Measurements from ENCODE around the gene SH3GL1.

Gene SH3GL1

GRCh38 chr19:4342615-4343369, 57.6 kb downstream of the SH3GL1 start:
- DNase-seq (ENCODE audit: low read depth in 2 of 2) = peak; percentile 85 to 90

- DNase-seq (ENCODE audit: low read depth in 2 of 2) = no peak
Observed at GRCh38 chr19:4342314-4342614, 58.1 kb downstream of the SH3GL1 start.

- no peak for DNase-seq (ENCODE audit: low read depth in 2 of 2)
Observed at GRCh38 chr19:4338441-4339355, 61.6 kb downstream of the SH3GL1 start, which contains the start of gene STAP2. TSS of gene STAP2 (minus strand) at chr19:4338827. CDS start at chr19:4338753, 74 bp downstream.

GRCh38 chr19:4337906-4338440, 62.4 kb downstream of the SH3GL1 start:
- no peak for DNase-seq (ENCODE audit: low read depth in 2 of 2)

- no peak for DNase-seq (ENCODE audit: low read depth in 2 of 2)
Observed at GRCh38 chr19:4334929-4335570, 65.3 kb downstream of the SH3GL1 start.

- DNase-seq (ENCODE audit: low read depth in 2 of 2) = no peak
Observed at GRCh38 chr19:4329858-4330257, 70.5 kb downstream of the SH3GL1 start.

GRCh38 chr19:4328991-4329681, 71.2 kb downstream of the SH3GL1 start:
- peak in 1 of 2 donors; percentile 65 for DNase-seq (ENCODE audit: low read depth in 2 of 2)

GRCh38 chr19:4328243-4328990, 71.9 kb downstream of the SH3GL1 start:
- DNase-seq (ENCODE audit: low read depth in 2 of 2) = peak; percentile 89 to 99

- no peak for DNase-seq (ENCODE audit: low read depth in 2 of 2)
Observed at GRCh38 chr19:4327877-4328242, 72.5 kb downstream of the SH3GL1 start.

GRCh38 chr19:4327252-4327876, 73.0 kb downstream of the SH3GL1 start:
- peak; percentile 64 to 91 for DNase-seq (ENCODE audit: low read depth in 2 of 2)

GRCh38 chr19:4326837-4327251, 73.5 kb downstream of the SH3GL1 start:
- no peak for DNase-seq (ENCODE audit: low read depth in 2 of 2)

GRCh38 chr19:4326215-4326836, 74.0 kb downstream of the SH3GL1 start:
- DNase-seq (ENCODE audit: low read depth in 2 of 2) = no peak

- DNase-seq (ENCODE audit: low read depth in 2 of 2) = no peak
Observed at GRCh38 chr19:4324228-4324627, 76.1 kb downstream of the SH3GL1 start.

- DNase-seq (ENCODE audit: low read depth in 2 of 2) = no peak
Observed at GRCh38 chr19:4323692-4324091, 76.7 kb downstream of the SH3GL1 start.

GRCh38 chr19:4322942-4323665, 77.2 kb downstream of the SH3GL1 start:
- no peak for DNase-seq (ENCODE audit: low read depth in 2 of 2)

- no peak for DNase-seq (ENCODE audit: low read depth in 2 of 2)
Observed at GRCh38 chr19:4320419-4320818, 79.9 kb downstream of the SH3GL1 start.

GRCh38 chr19:4319067-4319718, 81.2 kb downstream of the SH3GL1 start:
- DNase-seq (ENCODE audit: low read depth in 2 of 2) = no peak

GRCh38 chr19:4318460-4318859, 81.9 kb downstream of the SH3GL1 start:
- DNase-seq (ENCODE audit: low read depth in 2 of 2) = no peak

- no peak for DNase-seq (ENCODE audit: low read depth in 2 of 2)
Observed at GRCh38 chr19:4316956-4317355, 83.4 kb downstream of the SH3GL1 start.

Measured in stimulated activated CD4-positive, alpha-beta T cell treated with anti-CD3 and anti-CD28 coated beads, Interleukin-4, amount 100 ng/mL, for 48 hours (primary cell).